Skeletal muscle tissue (tissue), 4 donors: Measurements from ENCODE around the gene HTT-AS. TPM values are rescaled to one million over a fixed set of nuclear protein-coding genes. Genes with fewer than 3 reads are reported as not detected.

ENCODE experiments used
- H3K27ac ChIP-seq: one replicate; pipeline ENCODE4 v1.7.0; 2013; ENCODE audit warnings: mild to moderate bottlenecking, low read depth, low read length, inconsistent platforms
- H3K27me3 ChIP-seq, 3 donors: one replicate each; pipeline ENCODE4 v1.7.0; 2013; ENCODE audit warnings: low read length in 3 of 3; ENCODE audit not compliant: control insufficient read depth in 3 of 3, insufficient read depth in 3 of 3
- H3K36me3 ChIP-seq, 3 donors: one replicate each; pipeline ENCODE4 v1.7.0; 2013; ENCODE audit warnings: low read length in 3 of 3; ENCODE audit not compliant: control insufficient read depth in 3 of 3, insufficient read depth in 3 of 3
- H3K4me1 ChIP-seq, 3 donors: one replicate each; pipeline ENCODE4 v1.7.0; 2013; ENCODE audit warnings: low read length in 3 of 3, mild to moderate bottlenecking in 3 of 3; ENCODE audit not compliant: control insufficient read depth in 3 of 3, insufficient read depth in 3 of 3
- H3K4me3 ChIP-seq, 3 donors: one replicate each; pipeline ENCODE4 v1.7.0; 2013; ENCODE audit warnings: low read length in 3 of 3
- H3K9ac ChIP-seq, 3 donors: one replicate each; pipeline ENCODE4 v1.7.0; 2013; ENCODE audit warnings: low read length in 3 of 3, mild to moderate bottlenecking in 3 of 3, moderate library complexity in 2 of 3, low read depth in 1 of 3
- H3K9me3 ChIP-seq, 3 donors: one replicate each; pipeline ENCODE4 v1.7.0; 2013; ENCODE audit warnings: low read length in 3 of 3; ENCODE audit not compliant: control insufficient read depth in 3 of 3
- total RNA-seq: library from RNA; depleted of rRNA; stranded (reverse); fragments of >200 nt; gene quantifications from one replicate; pipeline ENCODE4 v1.2.3, GENCODE V29; 2014
- donor health status: Osteomylitis.

The HTT-AS gene
- total RNA-seq, 1 donor from 2014 or later = not detected

- no peaks in the 10 kb centered on the region for H3K27me3 ChIP-seq
- H3K4me3 ChIP-seq = peak overlapping the region; percentile 73 to 91 (median 85)
- H3K9me3 ChIP-seq = no peaks in the 10 kb centered on the region
- peaks cover 27 to 54% (median 30%) of the 10 kb centered on the region in 3 donors for H3K4me1 ChIP-seq
- H3K27ac ChIP-seq = peak overlapping the region; percentile 86
- no peaks in the 10 kb centered on the region for H3K36me3 ChIP-seq
- peak overlapping the region; percentile 86 to 91 (median 89) for H3K9ac ChIP-seq
Observed at GRCh38 chr4:3042226-3042625, 32.1 kb downstream of the HTT-AS start.

DNA sequence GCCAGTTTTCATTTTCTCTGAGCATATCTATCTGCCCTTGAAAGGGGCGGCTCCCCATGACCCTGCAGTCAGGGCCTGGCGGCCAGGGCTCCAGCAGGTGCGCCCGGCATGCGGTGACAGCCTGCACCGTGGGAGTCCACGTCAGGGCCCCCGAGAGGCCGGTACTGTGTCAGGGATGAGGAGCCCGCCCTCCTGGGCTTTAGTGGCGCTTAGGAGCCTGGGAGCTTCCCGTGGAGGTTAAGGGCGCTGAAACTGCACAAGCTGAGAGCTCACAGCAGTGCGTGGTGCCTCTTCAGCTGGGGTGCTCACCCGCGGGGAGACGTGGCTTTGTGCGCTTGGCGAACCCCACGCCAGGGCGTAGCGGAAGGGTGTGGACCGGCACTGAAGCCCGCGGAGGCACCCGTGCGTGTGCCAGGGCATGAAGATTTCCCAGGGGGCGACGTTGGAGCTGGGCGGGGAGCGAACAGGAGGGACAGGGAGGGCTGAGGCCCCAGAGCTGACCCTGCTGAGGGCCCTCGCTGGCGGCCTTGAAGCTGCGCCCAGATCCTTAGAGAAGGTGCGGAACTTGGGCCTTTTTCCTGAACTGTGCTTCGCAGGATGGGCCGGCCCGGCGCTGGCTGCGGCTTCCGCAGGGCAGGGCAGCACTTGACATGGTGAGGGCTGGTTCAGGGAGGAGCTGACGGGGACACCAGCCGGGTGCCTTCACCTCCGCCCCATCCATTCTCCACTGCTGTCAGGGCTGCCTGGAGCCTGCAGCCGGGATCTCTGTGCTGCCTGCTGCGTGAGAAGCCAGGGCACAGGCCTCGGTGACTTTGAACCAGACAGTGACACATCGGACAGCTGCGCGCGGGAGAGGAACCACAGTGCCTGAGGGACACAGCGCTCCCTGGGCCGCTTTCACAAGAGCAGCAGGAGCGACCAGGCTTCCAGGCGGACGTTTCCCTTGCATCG lies 32.9 kb downstream of the HTT-AS start:
- peak overlapping the region; percentile 86 for H3K27ac ChIP-seq
- H3K4me1 ChIP-seq = peaks cover 29 to 57% (median 31%) of the 10 kb centered on the region in 3 donors
- peak overlapping the region; percentile 73 to 91 (median 85) for H3K4me3 ChIP-seq
- peak overlapping the region; percentile 86 to 91 (median 89) for H3K9ac ChIP-seq
- H3K36me3 ChIP-seq = no peaks in the 10 kb centered on the region
- H3K27me3 ChIP-seq = no peaks in the 10 kb centered on the region
- H3K9me3 ChIP-seq = no peaks in the 10 kb centered on the region

- H3K4me1 ChIP-seq = peaks cover 29 to 57% (median 31%) of the 10 kb centered on the region in 3 donors
- H3K9ac ChIP-seq = peak overlapping the region; percentile 86 to 91 (median 89)
- no peaks in the 10 kb centered on the region for H3K9me3 ChIP-seq
- no peaks in the 10 kb centered on the region for H3K27me3 ChIP-seq
- H3K27ac ChIP-seq = peak overlapping the region; percentile 86
- H3K36me3 ChIP-seq = no peaks in the 10 kb centered on the region
- peak overlapping the region; percentile 73 to 91 (median 85) for H3K4me3 ChIP-seq
Observed at GRCh38 chr4:3040452-3041191, 33.7 kb downstream of the HTT-AS start.

DNA sequence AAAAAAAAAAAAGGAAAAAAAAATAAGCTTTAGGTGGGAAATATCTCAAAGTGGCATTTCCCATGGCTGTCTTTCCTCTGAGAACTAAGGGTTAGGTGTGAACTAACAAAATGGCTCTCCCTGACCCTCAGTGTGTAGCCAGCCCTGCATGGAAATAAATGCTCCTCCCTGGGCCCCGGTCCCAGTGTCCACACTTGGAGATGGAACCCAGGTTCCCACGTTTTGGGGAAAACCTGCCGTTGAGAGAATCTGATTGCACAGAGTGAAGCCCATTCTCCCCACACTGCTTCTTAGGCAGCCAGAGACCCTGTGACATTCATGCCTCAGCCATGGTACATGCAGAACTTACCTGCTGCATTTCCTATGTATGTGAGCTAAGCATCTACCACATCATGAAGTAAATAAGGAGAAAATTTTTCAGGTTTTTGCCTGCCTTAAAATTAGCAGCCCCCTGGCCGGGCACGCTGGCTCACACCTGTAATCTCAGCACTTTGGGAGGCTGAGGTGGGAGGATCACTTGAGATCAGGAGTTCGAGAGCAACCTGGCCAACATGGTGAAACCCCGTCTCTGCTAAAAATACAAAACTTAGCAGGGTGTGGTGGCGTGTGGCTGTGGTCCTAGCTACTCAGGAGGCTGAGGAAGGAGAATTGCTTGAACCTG lies 34.5 kb downstream of the HTT-AS start:
- H3K27ac ChIP-seq = no peak overlapping the region
- no peaks in the 10 kb centered on the region for H3K9me3 ChIP-seq
- H3K27me3 ChIP-seq = no peaks in the 10 kb centered on the region
- H3K36me3 ChIP-seq = no peaks in the 10 kb centered on the region
- no peak overlapping the region for H3K9ac ChIP-seq
- H3K4me1 ChIP-seq = peaks cover 29 to 50% (median 31%) of the 10 kb centered on the region in 3 donors
- H3K4me3 ChIP-seq = no peak overlapping the region

GRCh38 chr4:3037957-3038461 lies 36.3 kb downstream of the HTT-AS start:
- Histone ChIP-seq H3K9ac (peak overlapping the region; percentile 45 to 51 (median 46)), H3K27me3 (peaks cover 0 to 3% (median 0%) of the 10 kb centered on the region in 3 donors), H3K4me3 (peak overlapping the region; percentile 31 to 54 (median 52)), H3K27ac (peak overlapping the region; percentile 56), H3K4me1 (peaks cover 29 to 41% (median 31%) of the 10 kb centered on the region in 3 donors), H3K9me3 (no peaks in the 10 kb centered on the region), H3K36me3 (no peaks in the 10 kb centered on the region)

- Histone ChIP-seq H3K9me3 (no peaks in the 10 kb centered on the region), H3K36me3 (no peaks in the 10 kb centered on the region), H3K4me1 (peaks cover 15 to 24% (median 19%) of the 10 kb centered on the region in 3 donors), H3K27ac (no peak overlapping the region), H3K4me3 (no peak overlapping the region), H3K9ac (no peak overlapping the region), H3K27me3 (peaks cover 0 to 3% (median 0%) of the 10 kb centered on the region in 3 donors)
Observed at GRCh38 chr4:3036131-3036952, 38.0 kb downstream of the HTT-AS start.

DNA sequence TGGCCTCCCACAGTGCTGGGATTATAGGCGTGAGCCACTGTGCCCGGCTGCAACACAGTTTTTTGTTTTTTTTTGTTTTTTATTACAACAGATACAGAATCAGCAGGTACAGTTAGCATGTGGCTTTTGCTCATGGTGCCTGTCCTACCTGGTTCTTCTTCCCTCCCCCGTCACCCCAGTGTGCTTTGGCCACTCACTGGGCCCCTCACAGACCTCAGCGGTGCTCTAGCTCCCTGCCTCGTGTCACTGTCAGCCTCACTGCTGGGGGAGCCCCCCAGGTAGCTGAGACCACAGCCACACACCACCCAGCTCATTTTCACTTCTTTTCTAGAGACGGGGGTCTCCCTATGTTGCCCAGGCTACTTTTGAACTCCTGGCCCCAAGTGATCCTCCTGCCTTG lies 38.7 kb downstream of the HTT-AS start:
- peaks cover 11 to 18% (median 13%) of the 10 kb centered on the region in 3 donors for H3K4me1 ChIP-seq
- no peak overlapping the region for H3K27ac ChIP-seq
- H3K4me3 ChIP-seq = no peak overlapping the region
- H3K9ac ChIP-seq = no peak overlapping the region
- no peaks in the 10 kb centered on the region for H3K9me3 ChIP-seq
- peaks cover 0 to 3% (median 0%) of the 10 kb centered on the region in 3 donors for H3K27me3 ChIP-seq
- H3K36me3 ChIP-seq = no peaks in the 10 kb centered on the region

DNA sequence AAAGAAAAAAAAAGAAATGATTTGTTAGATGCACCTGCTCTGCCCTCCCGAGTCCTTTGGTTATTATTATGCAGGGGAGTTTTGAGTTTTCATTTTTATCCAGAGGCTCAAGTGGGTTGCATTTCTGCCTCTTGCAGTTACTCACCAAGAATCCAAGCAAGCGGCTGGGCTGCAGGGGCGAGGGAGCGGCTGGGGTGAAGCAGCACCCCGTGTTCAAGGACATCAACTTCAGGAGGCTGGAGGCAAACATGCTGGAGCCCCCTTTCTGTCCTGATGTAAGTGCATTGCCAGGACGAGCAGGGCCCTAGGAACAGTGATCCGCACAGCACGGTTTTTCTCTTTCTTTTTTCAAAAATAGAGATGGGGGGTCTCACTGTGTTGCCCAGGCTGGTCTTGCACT lies 39.1 kb downstream of the HTT-AS start:
- Histone ChIP-seq H3K9me3 (no peaks in the 10 kb centered on the region), H3K27me3 (peaks cover 0 to 3% (median 0%) of the 10 kb centered on the region in 3 donors), H3K9ac (no peak overlapping the region), H3K36me3 (no peaks in the 10 kb centered on the region), H3K4me3 (no peak overlapping the region), H3K4me1 (peaks cover 11 to 17% (median 13%) of the 10 kb centered on the region in 3 donors), H3K27ac (no peak overlapping the region)

DNA sequence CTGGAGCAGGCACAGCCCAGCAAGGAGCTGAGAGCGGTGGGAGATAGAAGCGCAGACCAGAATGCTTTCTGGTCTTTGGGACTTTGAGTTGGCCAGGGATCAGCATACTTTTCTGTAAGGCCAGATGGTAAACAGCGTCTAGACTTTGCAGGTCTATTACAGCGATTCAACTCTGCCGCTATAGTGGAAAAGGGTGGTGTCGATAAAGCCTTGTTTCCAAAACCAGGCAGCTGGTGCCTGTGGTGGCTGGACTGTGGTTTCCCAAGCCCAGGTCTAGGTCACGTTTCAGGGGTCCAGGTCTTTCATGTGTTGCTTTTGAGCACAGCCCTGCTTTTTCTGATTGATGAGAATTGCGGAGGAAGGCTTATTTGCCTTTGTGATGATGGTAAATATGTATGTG lies 40.1 kb downstream of the HTT-AS start:
- H3K36me3 ChIP-seq = no peaks in the 10 kb centered on the region
- no peak overlapping the region for H3K4me3 ChIP-seq
- peaks cover 0 to 3% (median 0%) of the 10 kb centered on the region in 3 donors for H3K27me3 ChIP-seq
- H3K9me3 ChIP-seq = no peaks in the 10 kb centered on the region
- peaks cover 11 to 17% (median 13%) of the 10 kb centered on the region in 3 donors for H3K4me1 ChIP-seq
- no peak overlapping the region for H3K9ac ChIP-seq
- H3K27ac ChIP-seq = no peak overlapping the region
